Neural progenitor cell (in vitro differentiated cells): Measurements from ENCODE around the gene KIFC3.

Source experiments
- EZH2 ChIP-seq: fragments of 200-600 bp; sonication (generic); IDR thresholded peaks from 2 replicates; pipeline ENCODE4 v1.6.1; 2017; ENCODE audit warnings: antibody characterized with exemption, mild to moderate bottlenecking, moderate library complexity
- EZH2phosphoT487 ChIP-seq: fragments of 200-600 bp; sonication (generic); IDR thresholded peaks from 2 replicates; pipeline ENCODE4 v1.6.1; 2017; ENCODE audit warnings: antibody characterized with exemption
- TF ChIP-seq, protein P1 (sequence below): fragments of 200-600 bp; sonication (generic); IDR thresholded peaks from 2 replicates; pipeline ENCODE4 v1.5.1; 2017; ENCODE audit warnings: antibody characterized with exemption, mild to moderate bottlenecking

DNA sequence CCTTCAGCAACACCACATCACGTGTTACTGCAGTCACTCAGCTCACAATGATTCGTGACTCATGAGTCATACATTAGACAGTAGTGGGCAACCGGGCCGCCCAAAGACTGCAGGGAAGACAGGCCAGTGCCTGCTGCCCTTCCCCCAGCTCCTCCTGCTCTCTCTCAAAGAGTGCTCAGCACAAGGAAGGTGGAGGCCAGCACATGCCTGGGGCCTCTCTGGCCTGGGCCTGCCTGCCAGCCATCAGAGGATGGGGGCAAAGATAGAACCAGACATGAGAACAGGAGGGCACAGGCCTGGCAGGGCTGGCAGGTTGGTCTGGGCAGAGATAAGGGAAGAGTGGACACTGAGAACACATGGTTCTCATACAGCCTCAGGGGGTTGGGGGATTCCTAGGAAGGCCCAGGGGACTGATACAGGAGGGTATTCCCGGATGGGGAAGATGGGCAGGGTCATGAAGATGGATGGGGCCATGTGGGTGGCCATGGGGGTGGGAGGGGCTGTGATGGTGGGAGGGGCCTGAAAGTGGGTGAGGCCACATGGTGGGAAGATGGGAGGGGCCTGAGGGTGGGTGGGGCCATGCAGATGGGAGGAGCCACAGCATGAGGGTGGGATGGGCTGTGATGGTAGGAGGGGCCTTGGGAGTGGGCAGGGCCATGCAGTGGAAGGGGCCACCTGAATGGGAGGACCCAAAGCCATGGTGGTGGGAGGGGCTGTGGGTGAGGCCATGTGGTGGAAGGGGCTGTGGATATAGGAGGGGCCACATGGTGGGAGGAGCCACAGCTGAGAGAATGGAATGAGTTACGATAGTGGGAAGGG is 37.7 kb downstream of the KIFC3 start:
- TF ChIP-seq, protein P1, sequence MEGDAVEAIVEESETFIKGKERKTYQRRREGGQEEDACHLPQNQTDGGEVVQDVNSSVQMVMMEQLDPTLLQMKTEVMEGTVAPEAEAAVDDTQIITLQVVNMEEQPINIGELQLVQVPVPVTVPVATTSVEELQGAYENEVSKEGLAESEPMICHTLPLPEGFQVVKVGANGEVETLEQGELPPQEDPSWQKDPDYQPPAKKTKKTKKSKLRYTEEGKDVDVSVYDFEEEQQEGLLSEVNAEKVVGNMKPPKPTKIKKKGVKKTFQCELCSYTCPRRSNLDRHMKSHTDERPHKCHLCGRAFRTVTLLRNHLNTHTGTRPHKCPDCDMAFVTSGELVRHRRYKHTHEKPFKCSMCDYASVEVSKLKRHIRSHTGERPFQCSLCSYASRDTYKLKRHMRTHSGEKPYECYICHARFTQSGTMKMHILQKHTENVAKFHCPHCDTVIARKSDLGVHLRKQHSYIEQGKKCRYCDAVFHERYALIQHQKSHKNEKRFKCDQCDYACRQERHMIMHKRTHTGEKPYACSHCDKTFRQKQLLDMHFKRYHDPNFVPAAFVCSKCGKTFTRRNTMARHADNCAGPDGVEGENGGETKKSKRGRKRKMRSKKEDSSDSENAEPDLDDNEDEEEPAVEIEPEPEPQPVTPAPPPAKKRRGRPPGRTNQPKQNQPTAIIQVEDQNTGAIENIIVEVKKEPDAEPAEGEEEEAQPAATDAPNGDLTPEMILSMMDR, result no peak
- no peak for TF ChIP-seq EZH2phosphoT487
- no peak for TF ChIP-seq EZH2
